Mesenchymal stem cell (in vitro differentiated cells and primary cell): ENCODE data around the gene TSC22D2.

Experiments used
- DNase-seq: peaks from one replicate; pipeline ENCODE4 v3.0.0-alpha.2; 2013
- H2AFZ ChIP-seq: one replicate; pipeline ENCODE4 v1.6.1; 2013; ENCODE audit warnings: low read depth, mild to moderate bottlenecking, control low read depth, inconsistent platforms, low read length, moderate library complexity
- H2AK5ac ChIP-seq: 2 replicates; pipeline ENCODE4 v1.6.1; 2013; ENCODE audit warnings: low read length, moderate library complexity, mild to moderate bottlenecking, inconsistent platforms; ENCODE audit not compliant: severe bottlenecking
- H2BK120ac ChIP-seq: one replicate; pipeline ENCODE4 v1.6.1; 2013; ENCODE audit warnings: low read depth, mild to moderate bottlenecking, inconsistent platforms, low read length, moderate library complexity
- H2BK12ac ChIP-seq, 2 experiments: one replicate each; pipeline ENCODE4 v1.6.1; 2013; ENCODE audit warnings: inconsistent platforms in 2 of 2, low read length in 2 of 2, mild to moderate bottlenecking in 2 of 2, moderate library complexity in 2 of 2, control low read depth in 1 of 2
- H2BK15ac ChIP-seq: one replicate; pipeline ENCODE4 v1.6.1; 2013; ENCODE audit warnings: mild to moderate bottlenecking, low read depth, inconsistent platforms; ENCODE audit not compliant: poor library complexity, severe bottlenecking
- H2BK5ac ChIP-seq: 2 replicates; pipeline ENCODE4 v1.6.1; 2013; ENCODE audit warnings: low read depth, mild to moderate bottlenecking, low read length, control low read depth, inconsistent platforms; ENCODE audit not compliant: poor library complexity, severe bottlenecking
- H3K14ac ChIP-seq, 2 experiments: one replicate each; pipeline ENCODE4 v1.6.1; 2013; ENCODE audit warnings: inconsistent platforms in 2 of 2, low read length in 2 of 2, control low read depth in 1 of 2, mild to moderate bottlenecking in 1 of 2, moderate library complexity in 1 of 2
- H3K18ac ChIP-seq, 2 experiments: one replicate each; pipeline ENCODE4 v1.6.1; 2013; ENCODE audit warnings: inconsistent platforms in 2 of 2, low read length in 2 of 2, control low read depth in 1 of 2, low read depth in 1 of 2, mild to moderate bottlenecking in 1 of 2
- H3K23ac ChIP-seq, 2 experiments: one replicate each; pipeline ENCODE4 v1.6.1; 2013; ENCODE audit warnings: inconsistent platforms in 2 of 2, low read length in 2 of 2, mild to moderate bottlenecking in 2 of 2, moderate library complexity in 2 of 2, control low read depth in 1 of 2
- H3K27ac ChIP-seq: 2 replicates; pipeline ENCODE4 v1.5.1; 2013; ENCODE audit warnings: mild to moderate bottlenecking, moderate library complexity, low read length, control low read depth, inconsistent platforms; ENCODE audit not compliant: poor library complexity, severe bottlenecking
- H3K27me3 ChIP-seq, 2 experiments: 2 replicates each; pipeline versions ENCODE4 v1.6.1 to v1.7.0; 2013; ENCODE audit warnings: low read length in 2 of 2, mild to moderate bottlenecking in 2 of 2, moderate library complexity in 2 of 2, control low read depth in 1 of 2, inconsistent platforms in 1 of 2; ENCODE audit not compliant: control insufficient read depth in 1 of 2, insufficient read depth in 1 of 2
- H3K36me3 ChIP-seq, 2 experiments: 2 replicates each; pipeline versions ENCODE4 v1.6.1 to v1.7.0; 2013; ENCODE audit warnings: low read length in 2 of 2, control low read depth in 1 of 2, inconsistent platforms in 1 of 2, low read depth in 1 of 2, mild to moderate bottlenecking in 1 of 2; ENCODE audit not compliant: insufficient read depth in 2 of 2, control insufficient read depth in 1 of 2
- H3K4ac ChIP-seq, 2 experiments: one replicate each; pipeline ENCODE4 v1.6.1; 2013; ENCODE audit warnings: inconsistent platforms in 2 of 2, low read length in 2 of 2, mild to moderate bottlenecking in 2 of 2, moderate library complexity in 2 of 2, control low read depth in 1 of 2, low read depth in 1 of 2
- H3K4me1 ChIP-seq: 2 replicates; pipeline ENCODE4 v1.6.1; 2013; ENCODE audit warnings: low read depth, low read length, control low read depth; ENCODE audit not compliant: control insufficient read depth, insufficient read depth
- H3K4me2 ChIP-seq: 2 replicates; pipeline ENCODE4 v1.6.1; 2013; ENCODE audit warnings: low read length, mild to moderate bottlenecking, inconsistent platforms; ENCODE audit not compliant: poor library complexity, severe bottlenecking
- H3K4me3 ChIP-seq, 2 experiments: 2 replicates each; pipeline versions ENCODE4 v1.5.1 to v1.7.0; 2013; ENCODE audit warnings: low read length in 2 of 2, mild to moderate bottlenecking in 2 of 2, control low read depth in 1 of 2, low read depth in 1 of 2; ENCODE audit not compliant: insufficient read depth in 1 of 2
- H3K79me1 ChIP-seq: replicated peaks from 2 replicates; pipeline ENCODE4 v1.6.1; 2013; ENCODE audit warnings: mild to moderate bottlenecking, control low read depth, low read length, inconsistent platforms; ENCODE audit not compliant: poor library complexity, severe bottlenecking
- H3K9ac ChIP-seq: 2 replicates; pipeline ENCODE4 v1.7.0; 2013; ENCODE audit warnings: mild to moderate bottlenecking, low read length, moderate library complexity
- H3K9me3 ChIP-seq: 2 replicates; pipeline ENCODE4 v1.7.0; 2013; ENCODE audit warnings: mild to moderate bottlenecking, low read length; ENCODE audit not compliant: control insufficient read depth
- H4K8ac ChIP-seq: one replicate; pipeline ENCODE4 v1.6.1; 2013; ENCODE audit warnings: inconsistent platforms, mild to moderate bottlenecking, low read length, moderate library complexity
- H4K91ac ChIP-seq: one replicate; pipeline ENCODE4 v1.6.1; 2013; ENCODE audit warnings: mild to moderate bottlenecking, low read length, inconsistent platforms
- WGBS: methylation state at CpG from one replicate; pipeline ENCODE4 v1.1.7; 2013; ENCODE audit warnings: mixed read lengths; 5-methylcytosine and 5-hydroxymethylcytosine counted together

TSC22D2 gene

DNA sequence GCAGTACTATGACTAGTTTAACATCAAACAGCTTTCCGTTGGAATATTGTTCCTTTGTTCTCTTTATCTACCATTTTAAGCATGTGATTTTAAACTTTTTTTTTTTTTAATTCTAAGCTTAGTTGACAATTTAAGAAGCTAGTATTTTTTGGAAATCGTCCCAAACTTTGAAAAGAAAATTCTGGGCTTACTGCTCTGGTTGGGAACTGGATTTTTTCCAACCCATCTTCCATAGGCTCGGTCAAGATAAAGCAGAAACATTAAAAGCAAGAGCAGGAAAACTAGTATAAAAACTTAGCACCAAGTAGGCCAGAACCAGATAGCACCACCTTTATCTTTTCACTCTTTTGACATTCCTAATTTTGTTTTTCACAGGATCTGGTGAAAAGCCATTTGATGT, 49.9 kb downstream of the TSC22D2 start:
- WGBS = 100% methylated on average over 2 of the region's 3 CpGs
- H3K36me3 ChIP-seq = peaks cover 8 to 54% of the 10 kb centered on the region in 2 experiments
- H2BK12ac ChIP-seq = no peak overlapping the region
- no peak overlapping the region for H2BK15ac ChIP-seq
- no peak overlapping the region for H4K8ac ChIP-seq
- H3K9ac ChIP-seq = no peak overlapping the region
- H2AK5ac ChIP-seq = no peak overlapping the region
- peaks cover 9% of the 10 kb centered on the region for H3K79me1 ChIP-seq
- H3K4ac ChIP-seq = no peak overlapping the region
- DNase-seq = no peak
- H3K4me1 ChIP-seq = no peaks in the 10 kb centered on the region
- no peak overlapping the region for H3K4me2 ChIP-seq
- no peak overlapping the region for H3K23ac ChIP-seq
- no peak overlapping the region for H2AFZ ChIP-seq
- H2BK120ac ChIP-seq = no peak overlapping the region
- no peak overlapping the region for H3K4me3 ChIP-seq
- H2BK5ac ChIP-seq = no peak overlapping the region
- H3K18ac ChIP-seq = no peak overlapping the region
- H3K27me3 ChIP-seq = no peaks in the 10 kb centered on the region
- no peak overlapping the region for H3K27ac ChIP-seq
- no peak overlapping the region for H4K91ac ChIP-seq
- H3K14ac ChIP-seq = no peak overlapping the region
- H3K9me3 ChIP-seq = no peaks in the 10 kb centered on the region

DNA sequence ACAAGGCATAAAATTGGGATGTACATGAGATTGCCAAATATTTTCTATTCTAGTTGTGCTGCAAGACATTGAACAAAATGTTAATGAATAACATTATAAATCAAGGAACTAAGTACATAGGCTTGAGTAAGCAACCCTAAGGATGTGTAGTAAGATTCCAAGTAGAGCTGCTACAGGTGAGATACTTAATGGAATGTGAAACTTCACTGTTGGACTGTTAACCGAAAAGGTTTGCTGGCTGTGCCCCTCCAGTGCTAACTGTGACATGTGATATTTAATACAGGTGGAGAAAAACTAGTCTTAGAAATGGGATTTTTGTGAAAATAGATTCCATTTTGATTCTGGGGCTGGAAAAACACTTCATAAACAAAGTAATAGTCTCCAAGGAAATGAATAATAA, 52.4 kb downstream of the TSC22D2 start:
- H4K91ac ChIP-seq = no peak overlapping the region
- H2BK12ac ChIP-seq = no peak overlapping the region
- H2BK5ac ChIP-seq = no peak overlapping the region
- no peaks in the 10 kb centered on the region for H3K4me1 ChIP-seq
- no peak overlapping the region for H3K14ac ChIP-seq
- H2BK15ac ChIP-seq = no peak overlapping the region
- H4K8ac ChIP-seq = no peak overlapping the region
- H3K4ac ChIP-seq = no peak overlapping the region
- DNase-seq = no peak
- H3K36me3 ChIP-seq = peaks cover 8 to 59% of the 10 kb centered on the region in 2 experiments
- no peak overlapping the region for H2AK5ac ChIP-seq
- 94% methylated on average over 1 of the region's 1 CpG for WGBS
- no peaks in the 10 kb centered on the region for H3K27me3 ChIP-seq
- no peak overlapping the region for H3K27ac ChIP-seq
- H3K18ac ChIP-seq = no peak overlapping the region
- H2AFZ ChIP-seq = no peak overlapping the region
- H2BK120ac ChIP-seq = no peak overlapping the region
- H3K4me3 ChIP-seq = no peak overlapping the region
- no peak overlapping the region for H3K23ac ChIP-seq
- H3K9ac ChIP-seq = no peak overlapping the region
- no peak overlapping the region for H3K4me2 ChIP-seq
- H3K9me3 ChIP-seq = no peaks in the 10 kb centered on the region
- H3K79me1 ChIP-seq = peaks cover 12% of the 10 kb centered on the region

DNA sequence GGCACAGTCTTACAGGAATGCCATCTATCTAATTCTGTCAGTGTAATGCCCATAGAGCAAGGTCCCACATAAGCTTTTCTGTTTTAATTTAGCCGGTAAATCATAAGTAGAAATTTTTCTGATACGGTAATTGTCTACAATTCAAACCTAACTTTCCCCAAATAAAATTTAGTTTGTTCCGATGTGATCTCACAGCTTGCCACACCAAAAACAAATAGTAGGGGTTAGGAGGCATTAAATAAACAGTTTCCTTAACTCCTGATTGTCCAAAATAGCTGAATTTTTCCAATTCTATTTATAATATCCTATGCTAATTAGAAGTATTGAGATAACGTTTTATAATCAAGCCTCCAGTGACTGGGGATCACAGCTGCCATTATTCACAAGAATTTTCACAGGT, 53.3 kb downstream of the TSC22D2 start:
- Histone ChIP-seq H2BK15ac (no peak overlapping the region), H3K9ac (no peak overlapping the region), H3K4ac (no peak overlapping the region), H3K4me3 (no peak overlapping the region), H3K23ac (no peak overlapping the region), H2AK5ac (no peak overlapping the region), H2BK5ac (no peak overlapping the region), H2AFZ (no peak overlapping the region), H4K8ac (no peak overlapping the region), H2BK12ac (no peak overlapping the region), H3K36me3 (peaks cover 8 to 65% of the 10 kb centered on the region in 2 experiments), H3K14ac (no peak overlapping the region), H3K4me2 (no peak overlapping the region), H3K27me3 (no peaks in the 10 kb centered on the region), H3K27ac (no peak overlapping the region), H3K79me1 (peaks cover 12% of the 10 kb centered on the region), H3K4me1 (no peaks in the 10 kb centered on the region), H3K18ac (no peak overlapping the region), H3K9me3 (no peaks in the 10 kb centered on the region), H4K91ac (no peak overlapping the region), H2BK120ac (no peak overlapping the region)
- 100% methylated on average over 2 of the region's 4 CpGs for WGBS
- no peak for DNase-seq

DNA sequence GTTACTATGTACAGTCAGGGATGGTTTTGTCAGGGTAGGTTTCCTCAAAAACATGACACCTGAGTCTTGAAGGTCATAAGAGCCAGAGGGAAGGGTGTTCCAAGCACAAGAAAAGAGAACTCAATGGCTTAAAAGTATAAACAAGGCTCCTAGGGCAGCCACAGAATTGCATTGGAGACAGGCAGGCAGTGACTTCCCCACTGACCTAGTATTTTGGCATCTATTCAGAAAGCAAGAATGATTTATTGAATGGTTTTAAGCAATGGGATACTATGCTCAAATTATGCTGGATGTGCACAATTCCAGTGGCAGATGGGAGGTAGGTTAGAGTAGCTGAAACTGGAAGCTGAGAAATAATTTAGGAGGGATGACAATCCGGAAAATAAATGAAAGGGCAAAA, 54.0 kb downstream of the TSC22D2 start:
- Histone ChIP-seq H4K8ac (no peak overlapping the region), H3K36me3 (peaks cover 8 to 60% of the 10 kb centered on the region in 2 experiments), H3K4me3 (no peak overlapping the region), H3K27ac (no peak overlapping the region), H2BK12ac (no peak overlapping the region), H2BK120ac (no peak overlapping the region), H3K4me1 (no peaks in the 10 kb centered on the region), H3K79me1 (peaks cover 12% of the 10 kb centered on the region), H3K18ac (no peak overlapping the region), H3K14ac (no peak overlapping the region), H4K91ac (no peak overlapping the region), H2AK5ac (no peak overlapping the region), H3K9ac (no peak overlapping the region), H2BK15ac (no peak overlapping the region), H3K9me3 (no peaks in the 10 kb centered on the region), H3K4ac (no peak overlapping the region), H2BK5ac (no peak overlapping the region), H3K4me2 (no peak overlapping the region), H3K23ac (no peak overlapping the region), H3K27me3 (no peaks in the 10 kb centered on the region), H2AFZ (no peak overlapping the region)
- peak; percentile 28 for DNase-seq
- 100% methylated on average over 1 of the region's 1 CpG for WGBS
